Measurements from ENCODE around the gene RAPGEF5. TPM values are rescaled to one million over a fixed set of nuclear protein-coding genes. Genes with fewer than 3 reads are reported as not detected.

Gene RAPGEF5
- total RNA-seq, 1 experiment from 2014 or later, result 15.6 TPM

DNA sequence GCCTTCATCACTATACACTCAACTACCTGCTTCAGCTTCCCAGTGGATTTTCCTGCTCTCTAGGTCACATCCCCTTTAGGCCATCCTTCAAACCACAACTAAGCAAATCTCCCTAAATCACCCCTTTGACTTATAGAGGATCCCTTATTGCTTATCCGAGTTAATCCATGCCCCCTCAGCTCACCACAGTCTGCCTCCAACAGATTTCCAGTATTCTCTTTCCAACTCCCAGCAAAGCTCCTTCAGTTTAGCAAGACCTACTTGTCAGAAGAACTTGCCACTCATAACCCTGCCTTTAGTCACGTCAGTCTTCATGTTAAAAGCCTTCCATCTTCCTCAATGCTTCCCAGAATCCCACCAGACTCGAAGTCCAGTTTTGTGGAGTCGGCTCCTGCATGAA is 38.6 kb downstream of the RAPGEF5 start:
- no peak overlapping the region for H2AFZ ChIP-seq (ENCODE audit: low read depth, low read length, poor library complexity, severe bottlenecking)
- no peaks in the 10 kb centered on the region for H4K20me1 ChIP-seq (ENCODE audit: insufficient read depth)
- intact Hi-C loops (cut with micrococcal nuclease), result no loop called here
- no peaks in the 10 kb centered on the region for H3K27me3 ChIP-seq (ENCODE audit: insufficient read depth, low read length)
- no TSS peak for BruUV-seq (replicated peaks)
- H3K9me2 ChIP-seq (ENCODE audit: insufficient read depth), result no peaks in the 10 kb centered on the region
- no peak overlapping the region for H3K4me3 ChIP-seq (replicated peaks in 1 of 2; ENCODE audit: low read depth in 1 of 2, low read length in 2 of 2)
- no peaks in the 10 kb centered on the region for H3K9me3 ChIP-seq (ENCODE audit: control insufficient read depth in 1 of 2, insufficient read depth in 1 of 2, low read depth in 1 of 2, low read length in 2 of 2)
- ATAC-seq, result no peak
- H3K9ac ChIP-seq (ENCODE audit: low read length), result no peak overlapping the region
- H3K79me2 ChIP-seq (ENCODE audit: insufficient read depth, low read length), result peaks cover 20% of the 10 kb centered on the region
- ChIA-PET POLR2A (no interaction called here), RAD21 (ENCODE audit: low non-redundant PET in 1 of 2, low total read pairs in 2 of 2, uncharacterized antibody in 2 of 2, unreplicated experiment in 2 of 2) (no interaction called here), CTCF (no interaction called here)
- 0 out of 4 replicates have a peak, but pooled peaks cover 0 to 3% of the 10 kb centered on the region in 2 experiments for H3K4me1 ChIP-seq (ENCODE audit: control insufficient read depth in 1 of 2, insufficient read depth in 2 of 2, low read length in 2 of 2)
- DNase-seq (ENCODE audit: low read depth, low spot score), result no peak
- H3K27ac ChIP-seq (ENCODE audit: low read depth, low read length), result no peak overlapping the region
- TF ChIP-seq SIN3A (IDR thresholded peaks at IDR 0.05; ENCODE audit: low read depth) (no peak), POLR2A (IDR thresholded peaks at IDR 0.05; ENCODE audit: borderline replicate concordance, extremely low read depth, insufficient read depth, insufficient read length) (no peak), ZNF274 (IDR thresholded peaks at IDR 0.05; ENCODE audit: low read depth, low read length) (no peak), CEBPB (IDR thresholded peaks at IDR 0.05; ENCODE audit: low read depth) (no peak), YY1 (IDR thresholded peaks at IDR 0.05; ENCODE audit: extremely low read depth, insufficient replicate concordance, low read depth, low read length) (no peak), CBX3 (IDR thresholded peaks at IDR 0.05; ENCODE audit: low read depth) (no peak), TCF7L2 (IDR thresholded peaks at IDR 0.05; ENCODE audit: borderline replicate concordance, extremely low read depth, insufficient read depth, insufficient read length) (no peak), ELF1 (IDR thresholded peaks at IDR 0.05; ENCODE audit: borderline replicate concordance, low read depth) (no peak), SRF (IDR thresholded peaks at IDR 0.05; ENCODE audit: low read depth) (no peak), EZH2 (IDR thresholded peaks at IDR 0.05) (no peak), POLR2AphosphoS5 (IDR thresholded peaks at IDR 0.05; ENCODE audit: low read depth, low read length) (no peak), EGR1 (IDR thresholded peaks at IDR 0.05; ENCODE audit: low read depth) (no peak), FOSL1 (IDR thresholded peaks at IDR 0.05; ENCODE audit: low read depth) (no peak), ZFX (IDR thresholded peaks at IDR 0.05) (no peak), SP1 (IDR thresholded peaks at IDR 0.05; ENCODE audit: low read depth) (no peak), JUND (IDR thresholded peaks at IDR 0.05) (no peak)
- TF ChIP-seq, protein P1, sequence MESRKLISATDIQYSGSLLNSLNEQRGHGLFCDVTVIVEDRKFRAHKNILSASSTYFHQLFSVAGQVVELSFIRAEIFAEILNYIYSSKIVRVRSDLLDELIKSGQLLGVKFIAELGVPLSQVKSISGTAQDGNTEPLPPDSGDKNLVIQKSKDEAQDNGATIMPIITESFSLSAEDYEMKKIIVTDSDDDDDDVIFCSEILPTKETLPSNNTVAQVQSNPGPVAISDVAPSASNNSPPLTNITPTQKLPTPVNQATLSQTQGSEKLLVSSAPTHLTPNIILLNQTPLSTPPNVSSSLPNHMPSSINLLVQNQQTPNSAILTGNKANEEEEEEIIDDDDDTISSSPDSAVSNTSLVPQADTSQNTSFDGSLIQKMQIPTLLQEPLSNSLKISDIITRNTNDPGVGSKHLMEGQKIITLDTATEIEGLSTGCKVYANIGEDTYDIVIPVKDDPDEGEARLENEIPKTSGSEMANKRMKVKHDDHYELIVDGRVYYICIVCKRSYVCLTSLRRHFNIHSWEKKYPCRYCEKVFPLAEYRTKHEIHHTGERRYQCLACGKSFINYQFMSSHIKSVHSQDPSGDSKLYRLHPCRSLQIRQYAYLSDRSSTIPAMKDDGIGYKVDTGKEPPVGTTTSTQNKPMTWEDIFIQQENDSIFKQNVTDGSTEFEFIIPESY (IDR thresholded peaks at IDR 0.05; ENCODE audit: extremely low read depth, insufficient replicate concordance, low read length), result no peak
- TF ChIP-seq, protein P2, sequence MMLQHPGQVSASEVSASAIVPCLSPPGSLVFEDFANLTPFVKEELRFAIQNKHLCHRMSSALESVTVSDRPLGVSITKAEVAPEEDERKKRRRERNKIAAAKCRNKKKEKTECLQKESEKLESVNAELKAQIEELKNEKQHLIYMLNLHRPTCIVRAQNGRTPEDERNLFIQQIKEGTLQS (IDR thresholded peaks at IDR 0.05), result no peak
- TF ChIP-seq, protein P3, sequence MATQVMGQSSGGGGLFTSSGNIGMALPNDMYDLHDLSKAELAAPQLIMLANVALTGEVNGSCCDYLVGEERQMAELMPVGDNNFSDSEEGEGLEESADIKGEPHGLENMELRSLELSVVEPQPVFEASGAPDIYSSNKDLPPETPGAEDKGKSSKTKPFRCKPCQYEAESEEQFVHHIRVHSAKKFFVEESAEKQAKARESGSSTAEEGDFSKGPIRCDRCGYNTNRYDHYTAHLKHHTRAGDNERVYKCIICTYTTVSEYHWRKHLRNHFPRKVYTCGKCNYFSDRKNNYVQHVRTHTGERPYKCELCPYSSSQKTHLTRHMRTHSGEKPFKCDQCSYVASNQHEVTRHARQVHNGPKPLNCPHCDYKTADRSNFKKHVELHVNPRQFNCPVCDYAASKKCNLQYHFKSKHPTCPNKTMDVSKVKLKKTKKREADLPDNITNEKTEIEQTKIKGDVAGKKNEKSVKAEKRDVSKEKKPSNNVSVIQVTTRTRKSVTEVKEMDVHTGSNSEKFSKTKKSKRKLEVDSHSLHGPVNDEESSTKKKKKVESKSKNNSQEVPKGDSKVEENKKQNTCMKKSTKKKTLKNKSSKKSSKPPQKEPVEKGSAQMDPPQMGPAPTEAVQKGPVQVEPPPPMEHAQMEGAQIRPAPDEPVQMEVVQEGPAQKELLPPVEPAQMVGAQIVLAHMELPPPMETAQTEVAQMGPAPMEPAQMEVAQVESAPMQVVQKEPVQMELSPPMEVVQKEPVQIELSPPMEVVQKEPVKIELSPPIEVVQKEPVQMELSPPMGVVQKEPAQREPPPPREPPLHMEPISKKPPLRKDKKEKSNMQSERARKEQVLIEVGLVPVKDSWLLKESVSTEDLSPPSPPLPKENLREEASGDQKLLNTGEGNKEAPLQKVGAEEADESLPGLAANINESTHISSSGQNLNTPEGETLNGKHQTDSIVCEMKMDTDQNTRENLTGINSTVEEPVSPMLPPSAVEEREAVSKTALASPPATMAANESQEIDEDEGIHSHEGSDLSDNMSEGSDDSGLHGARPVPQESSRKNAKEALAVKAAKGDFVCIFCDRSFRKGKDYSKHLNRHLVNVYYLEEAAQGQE (IDR thresholded peaks at IDR 0.05; ENCODE audit: low read depth), result no peak
- TF ChIP-seq, protein P4, sequence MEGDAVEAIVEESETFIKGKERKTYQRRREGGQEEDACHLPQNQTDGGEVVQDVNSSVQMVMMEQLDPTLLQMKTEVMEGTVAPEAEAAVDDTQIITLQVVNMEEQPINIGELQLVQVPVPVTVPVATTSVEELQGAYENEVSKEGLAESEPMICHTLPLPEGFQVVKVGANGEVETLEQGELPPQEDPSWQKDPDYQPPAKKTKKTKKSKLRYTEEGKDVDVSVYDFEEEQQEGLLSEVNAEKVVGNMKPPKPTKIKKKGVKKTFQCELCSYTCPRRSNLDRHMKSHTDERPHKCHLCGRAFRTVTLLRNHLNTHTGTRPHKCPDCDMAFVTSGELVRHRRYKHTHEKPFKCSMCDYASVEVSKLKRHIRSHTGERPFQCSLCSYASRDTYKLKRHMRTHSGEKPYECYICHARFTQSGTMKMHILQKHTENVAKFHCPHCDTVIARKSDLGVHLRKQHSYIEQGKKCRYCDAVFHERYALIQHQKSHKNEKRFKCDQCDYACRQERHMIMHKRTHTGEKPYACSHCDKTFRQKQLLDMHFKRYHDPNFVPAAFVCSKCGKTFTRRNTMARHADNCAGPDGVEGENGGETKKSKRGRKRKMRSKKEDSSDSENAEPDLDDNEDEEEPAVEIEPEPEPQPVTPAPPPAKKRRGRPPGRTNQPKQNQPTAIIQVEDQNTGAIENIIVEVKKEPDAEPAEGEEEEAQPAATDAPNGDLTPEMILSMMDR (IDR thresholded peaks at IDR 0.05 in 2 of 3, conservative IDR thresholded peaks at IDR 0.05 in 1 of 3; ENCODE audit: borderline replicate concordance in 1 of 3, insufficient read depth in 1 of 3, low read depth in 2 of 3, low read length in 2 of 3), result no peak
- H3K4me2 ChIP-seq (ENCODE audit: low read length), result no peak overlapping the region
- peaks cover 0 to 3% of the 10 kb centered on the region in 2 experiments; a peak in 2 of 4 replicates for H3K36me3 ChIP-seq (ENCODE audit: control insufficient read depth in 1 of 2, insufficient read depth in 2 of 2, low read length in 2 of 2)
